Body of pancreas (tissue), 4 donors: ENCODE data around the gene EPB42. TPM values are rescaled to one million over a fixed set of nuclear protein-coding genes. Genes with fewer than 3 reads are reported as not detected.

Source experiments
- ATAC-seq: fragments of 150-250 bp; one replicate; pipeline ENCODE4 v1.9.1; 2016
- DNase-seq, 4 donors: peaks; one replicate each; pipeline ENCODE4 v3.0.0-alpha.2; 2019
- H3K27ac ChIP-seq, 4 donors: fragments of 200-600 bp; sonication (generic); 1 replicate in 3 of 4; 2 replicates in 1 of 4; pipeline versions ENCODE4 v1.5.1 to v1.6.1; 2016 to 2019; ENCODE audit warnings: mild to moderate bottlenecking in 1 of 4, mixed read lengths in 1 of 4, moderate library complexity in 1 of 4
- H3K27me3 ChIP-seq, 2 donors: fragments of 200-600 bp; sonication (generic); one replicate each; pipeline ENCODE4 v1.6.0; 2016; ENCODE audit warnings: mild to moderate bottlenecking in 1 of 2
- H3K36me3 ChIP-seq, 2 donors: fragments of 200-600 bp; sonication (generic); replicated peaks in 1 of 2; 2 replicates each; pipeline ENCODE4 v1.5.1; 2016; ENCODE audit warnings: low read depth in 2 of 2; ENCODE audit not compliant: insufficient read depth in 1 of 2
- H3K4me1 ChIP-seq: fragments of 200-600 bp; sonication (generic); one replicate; pipeline ENCODE4 v1.6.0; 2016
- H3K4me3 ChIP-seq, 2 donors: fragments of 200-600 bp; sonication (generic); 1 replicate in 1 of 2; 2 replicates in 1 of 2; pipeline ENCODE4 v1.5.1; 2016 to 2019
- H3K9me3 ChIP-seq, 3 donors: fragments of 200-600 bp; sonication (generic); 1 replicate in 2 of 3; 2 replicates in 1 of 3; pipeline ENCODE4 v1.5.1; 2016
- CTCF ChIP-seq, 7 experiments: fragments of 450-650 bp in 4 of 7; fragments of 200-600 bp in 3 of 7; sonication (generic) in 3 of 7; IDR thresholded peaks; one replicate each; pipeline ENCODE4 v1.5.1; 2016 to 2019; ENCODE audit warnings: antibody characterized with exemption in 7 of 7
- POLR2A ChIP-seq, 3 donors: fragments of 450-650 bp; IDR thresholded peaks; one replicate each; pipeline ENCODE4 v1.6.1; 2016; ENCODE audit warnings: antibody characterized with exemption in 3 of 3, mild to moderate bottlenecking in 2 of 3
- WGBS, 2 donors: methylation state at CpG; one replicate each; pipeline ENCODE4 v1.1.5; 2017; 5-methylcytosine and 5-hydroxymethylcytosine counted together
- intact Hi-C: fragments of 100-400 bp; cut with DNase I; formaldehyde crosslinking; loops from one replicate; pipeline ENCODE4 v1.15.1; 2023
- total RNA-seq, 2 donors: library from RNA; depleted of rRNA; stranded (reverse); fragments of >200 nt; gene quantifications; one replicate each; pipeline ENCODE4 v1.1.0, GENCODE V29; 2016

The EPB42 gene
- total RNA-seq, 2 donors from 2014 or later, result not detected

DNA sequence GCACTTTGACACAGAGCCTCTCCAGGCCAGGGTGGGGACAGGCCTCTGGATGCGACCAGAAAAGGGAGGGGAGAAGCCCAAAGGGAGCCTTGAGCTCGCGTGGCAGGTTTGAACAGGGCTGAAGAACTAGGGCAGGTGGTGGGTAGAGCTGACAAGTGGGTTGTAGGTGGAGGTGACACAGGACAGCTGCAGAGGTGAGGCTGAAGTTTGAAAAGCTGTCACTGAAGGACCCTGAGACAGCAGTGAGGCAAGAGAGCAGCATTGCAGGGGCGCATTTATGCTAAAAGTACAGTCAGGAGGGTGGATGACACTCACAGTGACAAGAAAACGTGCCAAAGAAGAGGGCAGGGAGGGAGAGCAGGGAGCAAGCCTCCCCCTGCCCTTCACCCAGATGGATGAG lies 21.8 kb upstream of the EPB42 start:
- ATAC-seq, result no peak
- Histone ChIP-seq H3K27ac (no peak overlapping the region), H3K36me3 (no peaks in the 10 kb centered on the region), H3K9me3 (no peaks in the 10 kb centered on the region), H3K27me3 (no peaks in the 10 kb centered on the region), H3K4me1 (no peaks in the 10 kb centered on the region), H3K4me3 (no peak overlapping the region)
- DNase-seq, result no peak
- TF ChIP-seq POLR2A (IDR thresholded peaks at IDR 0.05), result no peak
- intact Hi-C loops, result no loop called here
- 64 to 70% methylated on average over 5 of the region's 5 CpGs for WGBS, 2 donors

GRCh38 chr15:43241100-43241499 lies 20.3 kb upstream of the EPB42 start:
- intact Hi-C loops, result no loop called here
- DNase-seq, result peak in 3 of 4 donors; percentile 19 to 24 (median 20)
- peak; percentile 47 for ATAC-seq
- H3K27me3 ChIP-seq, result no peaks in the 10 kb centered on the region
- H3K36me3 ChIP-seq, result no peaks in the 10 kb centered on the region
- no peaks in the 10 kb centered on the region for H3K9me3 ChIP-seq
- WGBS, 2 donors, result 88 to 89% methylated on average over 1 of the region's 1 CpG
- no peaks in the 10 kb centered on the region for H3K4me1 ChIP-seq
- H3K27ac ChIP-seq, result no peak overlapping the region
- no peak overlapping the region for H3K4me3 ChIP-seq
- TF ChIP-seq CTCF (IDR thresholded peaks at IDR 0.05) (no peak), POLR2A (IDR thresholded peaks at IDR 0.05) (no peak)

DNA sequence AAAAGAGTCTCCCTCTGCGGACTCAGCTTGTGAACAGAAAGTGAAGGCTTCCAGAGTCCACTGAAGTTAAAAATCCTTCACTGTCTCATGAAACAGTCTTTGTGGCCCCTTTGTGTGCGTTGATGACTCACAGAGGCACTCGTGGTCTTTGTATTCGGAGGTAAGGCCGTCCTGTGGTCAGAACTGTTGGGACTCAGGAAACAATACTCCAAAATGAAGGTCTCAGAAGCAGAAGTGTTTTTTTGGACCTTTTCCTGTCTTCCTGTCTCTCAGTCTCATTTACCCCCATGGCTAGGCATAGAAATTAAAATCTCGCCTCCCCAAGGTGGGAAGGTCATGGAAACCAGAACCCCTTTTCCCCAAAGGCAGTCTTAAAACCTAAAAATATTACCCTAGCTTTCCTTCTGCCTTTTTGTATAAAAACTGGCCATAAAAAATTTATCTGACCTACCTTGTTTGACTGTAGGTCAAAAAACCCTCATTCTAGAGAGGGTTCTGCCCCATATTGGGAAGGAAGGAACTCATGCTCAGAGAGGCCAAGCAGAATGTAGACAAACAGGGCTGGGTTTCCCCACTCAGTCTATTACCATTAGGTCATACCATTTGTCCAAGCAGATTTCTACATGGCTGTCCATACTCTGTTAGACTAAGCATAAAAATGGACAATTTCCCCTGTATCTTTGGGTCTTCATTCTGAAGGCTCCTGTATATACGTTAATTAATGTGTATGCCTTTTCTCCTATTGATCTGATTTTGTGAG lies 19.1 kb upstream of the EPB42 start:
- H3K27me3 ChIP-seq, result no peaks in the 10 kb centered on the region
- WGBS, 2 donors, result 60 to 86% methylated on average over 7 of the region's 7 CpGs
- H3K36me3 ChIP-seq, result no peaks in the 10 kb centered on the region
- no peak overlapping the region for H3K27ac ChIP-seq
- TF ChIP-seq CTCF (IDR thresholded peaks at IDR 0.05), result no peak
- TF ChIP-seq POLR2A (IDR thresholded peaks at IDR 0.05), result no peak
- ATAC-seq, result no peak
- no peaks in the 10 kb centered on the region for H3K9me3 ChIP-seq
- no peak overlapping the region for H3K4me3 ChIP-seq
- no peak for DNase-seq
- intact Hi-C loops, result no loop called here
- no peaks in the 10 kb centered on the region for H3K4me1 ChIP-seq

- no peaks in the 10 kb centered on the region for H3K4me1 ChIP-seq
- WGBS, 2 donors, result 60 to 64% methylated on average over 7 to 10 of the region's 10 CpGs
- DNase-seq (no peak), ATAC-seq (no peak)
- no peaks in the 10 kb centered on the region for H3K9me3 ChIP-seq
- H3K27me3 ChIP-seq, result no peaks in the 10 kb centered on the region
- TF ChIP-seq CTCF (IDR thresholded peaks at IDR 0.05), result no peak
- no peak for TF ChIP-seq POLR2A (IDR thresholded peaks at IDR 0.05)
- H3K4me3 ChIP-seq, result no peak overlapping the region
- intact Hi-C loops, result no loop called here
- no peak overlapping the region for H3K27ac ChIP-seq
- no peaks in the 10 kb centered on the region for H3K36me3 ChIP-seq
These were observed 17.9 kb upstream of the EPB42 start for GRCh38 chr15:43238671-43239131.

GRCh38 chr15:43237842-43238470 lies 17.1 kb upstream of the EPB42 start:
- H3K4me3 ChIP-seq, result no peak overlapping the region
- H3K9me3 ChIP-seq, result no peaks in the 10 kb centered on the region
- no peaks in the 10 kb centered on the region for H3K27me3 ChIP-seq
- TF ChIP-seq CTCF (IDR thresholded peaks at IDR 0.05), result no peak
- TF ChIP-seq POLR2A (IDR thresholded peaks at IDR 0.05), result no peak
- no peaks in the 10 kb centered on the region for H3K36me3 ChIP-seq
- no peak for DNase-seq
- intact Hi-C loops, result no loop called here
- H3K27ac ChIP-seq, result no peak overlapping the region
- 71 to 80% methylated on average over 8 to 9 of the region's 9 CpGs for WGBS, 2 donors
- H3K4me1 ChIP-seq, result no peaks in the 10 kb centered on the region
- ATAC-seq, result no peak
